Measurements from ENCODE around the gene NR3C2.
A peak's percentile ranks its signal among the peaks of the same experiment; 100 is the strongest.

Gene NR3C2

GRCh38 chr4:148445071-148445859 is 3.1 kb upstream of the NR3C2 start:
- DNase-seq (ENCODE audit: low read depth) = no peak
- TF ChIP-seq CTCF (IDR thresholded peaks at IDR 0.05; ENCODE audit: low read depth, low read length, missing control alignments) = no peak
- in situ Hi-C loops (cut with HindIII; ENCODE audit: low sequenced_read_pairs) = loop anchor here (25.0 kb wide), 1 partner anchor 508 kb away; no protein-coding TSS in a partner anchor

GRCh38 chr4:148444296-148445070 is 2.3 kb upstream of the NR3C2 start:
- peak overlapping the region; percentile 86 for H3K4me3 ChIP-seq (ENCODE audit: low read depth, low read length)
- in situ Hi-C loops (cut with HindIII; ENCODE audit: low sequenced_read_pairs) = loop anchor here (25.0 kb wide), 1 partner anchor 507 kb away; no protein-coding TSS in a partner anchor
- TF ChIP-seq CTCF (IDR thresholded peaks at IDR 0.05; ENCODE audit: low read depth, low read length, missing control alignments) = no peak
- no peak for DNase-seq (ENCODE audit: low read depth)

More at GRCh38 chr4:148445071-148445859, 3.1 kb upstream of the NR3C2 start:
- peak overlapping the region; percentile 86 for H3K4me3 ChIP-seq (ENCODE audit: low read depth, low read length)

GRCh38 chr4:148443512-148444295 is 1.5 kb upstream of the NR3C2 start:
- peak overlapping the region; percentile 86 for H3K4me3 ChIP-seq (ENCODE audit: low read depth, low read length)
- in situ Hi-C loops (cut with HindIII; ENCODE audit: low sequenced_read_pairs) = loop anchor here (25.0 kb wide), 1 partner anchor 506 kb away; no protein-coding TSS in a partner anchor
- DNase-seq (ENCODE audit: low read depth) = no peak
- TF ChIP-seq CTCF (IDR thresholded peaks at IDR 0.05; ENCODE audit: low read depth, low read length, missing control alignments) = no peak

GRCh38 chr4:148442832-148443511 is 758 bp upstream of the NR3C2 start:
- in situ Hi-C loops (cut with HindIII; ENCODE audit: low sequenced_read_pairs) = loop anchor here (25.0 kb wide), 1 partner anchor 506 kb away; no protein-coding TSS in a partner anchor
- no peak for DNase-seq (ENCODE audit: low read depth)
- no peak for TF ChIP-seq CTCF (IDR thresholded peaks at IDR 0.05; ENCODE audit: low read depth, low read length, missing control alignments)
- H3K4me3 ChIP-seq (ENCODE audit: low read depth, low read length) = peak overlapping the region; percentile 86

- no peak for TF ChIP-seq CTCF (IDR thresholded peaks at IDR 0.05; ENCODE audit: low read depth, low read length, missing control alignments)
- DNase-seq (ENCODE audit: low read depth) = no peak
- H3K4me3 ChIP-seq (ENCODE audit: low read depth, low read length) = peak overlapping the region; percentile 86
- in situ Hi-C loops (cut with HindIII; ENCODE audit: low sequenced_read_pairs) = loop anchor here (25.0 kb wide), 1 partner anchor 504 kb away; no protein-coding TSS in a partner anchor
Observed at GRCh38 chr4:148441624-148441985, 609 bp downstream of the NR3C2 start.

All from astrocyte of the cerebellum (primary cell).